NOMO-1 treated with dmso at 0.1 percent for 144 hours (cell line): ENCODE results near the gene CPLX3.

Experiments used
- DNase-seq: peaks from one replicate; lab custom pipeline; 2025; ENCODE audit not compliant: unreplicated experiment; lab: John Stamatoyannopoulos, UW

Gene CPLX3

DNA sequence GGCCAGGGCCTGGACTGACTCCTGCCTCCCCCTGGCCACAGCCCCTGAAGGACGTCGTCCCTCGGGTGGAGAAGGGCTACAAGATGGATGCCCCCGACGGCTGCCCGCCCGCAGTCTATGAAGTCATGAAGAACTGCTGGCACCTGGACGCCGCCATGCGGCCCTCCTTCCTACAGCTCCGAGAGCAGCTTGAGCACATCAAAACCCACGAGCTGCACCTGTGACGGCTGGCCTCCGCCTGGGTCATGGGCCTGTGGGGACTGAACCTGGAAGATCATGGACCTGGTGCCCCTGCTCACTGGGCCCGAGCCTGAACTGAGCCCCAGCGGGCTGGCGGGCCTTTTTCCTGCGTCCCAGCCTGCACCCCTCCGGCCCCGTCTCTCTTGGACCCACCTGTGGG lies 24.1 kb upstream of the CPLX3 start:
- DNase-seq: no peak

DNA sequence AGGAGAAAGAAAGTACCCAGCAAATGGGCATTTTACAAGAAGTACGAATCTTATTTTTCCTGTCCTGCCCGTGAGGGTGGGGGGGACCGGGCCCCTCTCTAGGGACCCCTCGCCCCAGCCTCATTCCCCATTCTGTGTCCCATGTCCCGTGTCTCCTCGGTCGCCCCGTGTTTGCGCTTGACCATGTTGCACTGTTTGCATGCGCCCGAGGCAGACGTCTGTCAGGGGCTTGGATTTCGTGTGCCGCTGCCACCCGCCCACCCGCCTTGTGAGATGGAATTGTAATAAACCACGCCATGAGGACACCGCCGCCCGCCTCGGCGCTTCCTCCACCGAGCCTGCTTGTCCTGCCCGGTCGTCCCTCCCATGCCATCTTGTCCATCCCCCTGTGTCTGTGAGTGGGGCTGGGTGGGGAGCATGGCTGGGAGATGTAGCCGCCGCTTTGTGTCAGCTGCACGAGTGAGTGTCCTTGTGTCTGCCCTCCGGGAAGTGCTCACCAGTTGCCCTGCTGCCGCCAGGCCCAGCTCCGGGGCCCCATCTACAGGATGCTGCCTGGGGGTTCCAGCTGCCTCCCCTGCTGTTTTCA lies 23.5 kb upstream of the CPLX3 start:
- DNase-seq: no peak

DNA sequence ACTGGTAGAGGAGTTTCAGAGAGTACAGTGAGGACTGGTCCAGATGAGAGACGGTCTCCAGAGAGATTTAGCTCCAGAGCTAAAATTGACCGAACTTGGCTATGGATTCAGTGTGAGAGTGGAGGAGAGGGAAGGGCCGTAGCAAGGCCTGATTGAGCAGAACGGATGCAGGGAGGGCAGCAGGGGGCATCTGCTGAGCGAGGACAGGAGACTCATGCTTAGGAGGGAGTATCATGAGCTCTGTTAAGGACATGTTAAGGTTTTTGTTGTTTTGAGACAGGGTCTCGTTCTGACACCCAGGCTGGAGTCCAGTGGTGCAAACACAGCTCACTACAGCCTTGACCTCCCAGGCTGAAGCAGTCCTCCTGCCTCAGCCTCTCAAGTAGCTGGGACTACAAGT lies 21.5 kb upstream of the CPLX3 start:
- no peak for DNase-seq

GRCh38 chr15:74807282-74807681 lies 19.1 kb upstream of the CPLX3 start:
- no peak for DNase-seq

DNA sequence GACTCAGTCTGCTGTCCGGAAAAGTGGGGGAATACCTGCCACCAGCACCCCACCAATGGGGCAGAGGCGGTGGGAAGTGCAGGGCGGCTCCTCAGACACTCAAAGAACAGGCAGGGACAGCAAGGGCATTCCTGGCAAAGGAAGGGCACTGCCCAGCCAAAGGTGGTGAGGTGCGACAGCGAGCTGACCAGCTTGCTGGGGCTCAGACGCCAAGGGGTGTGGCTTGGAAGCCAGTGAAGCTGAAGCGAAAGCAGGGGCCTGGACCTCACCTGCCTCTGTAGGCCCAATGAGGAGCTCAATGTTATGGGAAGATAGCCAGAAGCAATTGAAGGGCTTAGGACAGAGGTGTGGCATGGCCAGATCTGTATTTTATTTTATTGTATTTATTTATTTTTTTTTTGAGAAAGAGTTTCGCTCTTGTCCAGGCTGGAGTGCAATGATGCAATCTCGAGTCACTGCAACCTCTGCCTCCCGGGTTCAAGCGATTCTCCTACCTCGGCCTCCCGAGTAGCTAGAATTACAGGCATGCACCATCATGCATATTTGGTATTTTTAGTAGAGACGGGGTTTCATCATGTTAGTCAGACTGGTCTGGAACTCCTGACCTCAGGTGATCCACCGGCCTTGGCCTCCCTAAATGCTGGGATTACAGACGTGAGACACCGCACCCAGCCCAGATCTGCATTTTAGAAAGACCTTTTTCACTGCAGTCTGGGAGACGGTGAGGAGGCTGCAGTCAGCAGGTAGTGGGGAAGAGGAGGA lies 18.2 kb upstream of the CPLX3 start:
- DNase-seq: no peak

DNA sequence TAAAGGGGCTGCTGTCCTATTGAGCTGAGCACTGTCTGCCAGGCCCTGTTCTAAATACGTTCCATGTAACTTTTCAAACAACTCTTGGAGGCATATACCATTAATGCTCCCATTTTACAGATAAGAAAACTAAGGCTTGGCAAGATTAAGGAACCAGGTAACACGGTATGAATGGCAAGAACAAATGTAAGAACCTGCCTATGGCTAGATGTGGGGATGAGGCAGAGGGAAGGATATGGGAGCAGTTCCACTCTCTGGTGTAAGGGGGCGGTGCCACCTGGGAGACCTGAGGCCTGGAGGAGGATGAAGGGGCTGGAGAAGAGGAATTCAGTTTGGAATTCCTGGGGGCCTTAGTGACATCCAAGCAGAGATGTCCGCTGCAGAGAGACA lies 17.6 kb upstream of the CPLX3 start:
- no peak for DNase-seq

DNA sequence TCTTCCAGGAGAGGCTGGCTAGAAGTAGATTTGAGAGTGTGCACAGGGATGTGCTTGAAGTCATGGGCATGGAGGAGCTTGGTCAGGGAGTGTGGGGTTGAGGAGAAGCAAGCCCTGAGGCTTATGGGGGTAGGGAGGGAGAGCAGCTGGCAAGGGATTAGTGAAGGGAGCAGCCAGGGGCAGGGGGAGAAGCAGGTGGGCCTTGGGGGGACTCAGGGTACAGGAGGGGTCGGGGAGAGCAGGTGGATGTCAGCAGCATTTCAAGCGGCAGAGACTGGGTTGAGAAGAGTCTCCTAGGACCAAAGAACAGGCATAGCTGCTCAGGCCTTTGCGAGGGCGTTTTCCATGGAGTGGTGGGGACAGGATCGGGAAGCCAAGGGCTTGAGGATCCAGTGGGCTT lies 17.2 kb upstream of the CPLX3 start:
- DNase-seq: no peak

DNA sequence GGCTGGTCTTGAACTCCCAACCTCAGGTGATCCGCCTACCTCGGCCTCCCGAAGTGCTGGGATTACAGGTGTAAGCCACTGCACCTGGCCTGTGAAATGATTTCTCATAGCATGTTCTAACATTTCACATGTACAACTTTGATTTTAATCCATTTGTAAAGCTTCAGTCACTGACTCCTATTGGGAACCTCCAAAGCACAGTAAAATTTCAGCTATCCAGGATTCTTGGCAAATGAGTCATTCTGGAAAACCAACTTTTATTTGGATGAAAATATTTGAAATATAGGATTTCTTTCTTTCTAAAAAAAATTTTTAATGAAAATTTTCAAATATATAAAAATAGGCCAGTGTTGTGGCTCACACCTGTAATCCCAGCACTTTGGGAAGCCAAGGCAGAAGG lies 16.5 kb upstream of the CPLX3 start:
- DNase-seq: no peak

- no peak for DNase-seq
These were observed 13.9 kb upstream of the CPLX3 start, which contains the start of gene LMAN1L for GRCh38 chr15:74812533-74812932. Gene LMAN1L (plus strand): TSS chr15:74812835. CDS start chr15:74812855, 20 bp downstream.

GRCh38 chr15:74815121-74815934 lies 11.1 kb upstream of the CPLX3 start:
- no peak for DNase-seq

DNA sequence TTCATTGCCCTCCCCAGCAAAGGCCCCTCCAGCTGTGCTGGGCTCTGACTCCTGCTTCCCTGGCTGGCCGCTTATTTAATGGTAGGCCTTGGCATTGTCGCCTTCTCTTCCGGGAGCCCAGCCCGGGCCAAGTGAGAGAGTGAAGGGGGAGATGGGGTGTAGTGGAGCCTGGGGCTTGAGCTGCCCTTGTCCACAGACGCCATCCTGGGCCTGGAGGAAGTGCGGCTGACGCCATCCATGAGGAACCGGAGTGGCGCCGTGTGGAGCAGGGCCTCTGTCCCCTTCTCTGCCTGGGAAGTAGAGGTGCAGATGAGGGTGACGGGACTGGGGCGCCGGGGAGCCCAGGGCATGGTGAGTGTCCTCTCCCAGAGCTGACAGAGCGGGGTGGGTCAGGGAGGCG lies 10.5 kb upstream of the CPLX3 start:
- no peak for DNase-seq

DNA sequence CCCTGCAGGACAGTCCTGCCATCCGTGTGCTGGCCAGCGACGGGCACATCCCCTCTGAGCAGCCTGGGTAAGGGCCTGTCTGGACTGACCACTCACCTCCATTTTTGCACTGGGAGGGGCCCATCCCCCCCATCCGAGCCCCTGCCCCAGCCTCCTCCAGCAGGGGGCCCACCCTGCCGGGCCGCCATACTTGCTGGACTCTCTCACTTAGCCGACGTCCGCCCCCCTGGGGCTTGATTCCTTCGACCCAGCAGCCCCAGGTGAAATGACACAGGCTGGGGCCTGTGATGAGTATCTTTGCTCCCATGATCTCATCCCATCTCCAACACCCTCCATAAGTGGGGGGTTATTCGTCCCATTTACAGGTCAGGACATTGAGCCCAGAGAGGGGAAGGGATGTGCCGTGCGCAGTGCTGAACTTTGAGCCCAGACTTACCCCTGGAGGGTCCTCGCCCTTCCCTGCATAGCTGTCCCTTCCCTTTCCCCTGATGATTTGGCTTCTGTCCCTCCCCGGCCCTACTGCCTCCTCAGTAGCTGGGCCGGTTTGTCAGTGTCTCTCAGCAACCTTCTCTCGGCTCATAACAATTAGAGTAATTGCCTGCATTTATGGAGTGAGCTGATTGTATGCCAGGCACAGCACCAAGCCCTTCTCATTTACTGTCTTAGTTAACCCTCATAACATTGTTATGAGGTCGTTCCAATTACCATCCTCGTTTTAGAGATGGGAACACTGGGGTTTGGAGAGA lies 9.6 kb upstream of the CPLX3 start:
- DNase-seq: no peak

DNA sequence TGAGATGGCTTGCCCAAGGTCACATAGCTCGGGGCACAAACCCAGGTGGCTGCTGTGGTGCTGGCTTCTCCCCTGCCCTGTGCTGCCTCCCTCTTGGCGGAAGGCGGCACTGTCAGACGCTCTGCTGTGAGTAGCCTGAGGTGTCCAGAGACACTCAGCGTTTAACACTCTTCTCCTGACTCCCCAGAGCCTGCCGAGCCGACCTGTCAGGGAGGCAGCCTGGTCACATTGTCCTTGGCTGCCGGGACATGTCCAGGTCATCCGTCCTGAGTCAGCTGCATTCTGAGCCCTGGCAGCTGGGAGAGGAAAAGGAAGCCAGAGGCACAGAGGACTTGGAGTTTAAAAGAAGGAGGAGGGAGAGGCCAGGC lies 9.1 kb upstream of the CPLX3 start:
- no peak for DNase-seq

GRCh38 chr15:74820056-74820455 lies 6.4 kb upstream of the CPLX3 start:
- no peak for DNase-seq

DNA sequence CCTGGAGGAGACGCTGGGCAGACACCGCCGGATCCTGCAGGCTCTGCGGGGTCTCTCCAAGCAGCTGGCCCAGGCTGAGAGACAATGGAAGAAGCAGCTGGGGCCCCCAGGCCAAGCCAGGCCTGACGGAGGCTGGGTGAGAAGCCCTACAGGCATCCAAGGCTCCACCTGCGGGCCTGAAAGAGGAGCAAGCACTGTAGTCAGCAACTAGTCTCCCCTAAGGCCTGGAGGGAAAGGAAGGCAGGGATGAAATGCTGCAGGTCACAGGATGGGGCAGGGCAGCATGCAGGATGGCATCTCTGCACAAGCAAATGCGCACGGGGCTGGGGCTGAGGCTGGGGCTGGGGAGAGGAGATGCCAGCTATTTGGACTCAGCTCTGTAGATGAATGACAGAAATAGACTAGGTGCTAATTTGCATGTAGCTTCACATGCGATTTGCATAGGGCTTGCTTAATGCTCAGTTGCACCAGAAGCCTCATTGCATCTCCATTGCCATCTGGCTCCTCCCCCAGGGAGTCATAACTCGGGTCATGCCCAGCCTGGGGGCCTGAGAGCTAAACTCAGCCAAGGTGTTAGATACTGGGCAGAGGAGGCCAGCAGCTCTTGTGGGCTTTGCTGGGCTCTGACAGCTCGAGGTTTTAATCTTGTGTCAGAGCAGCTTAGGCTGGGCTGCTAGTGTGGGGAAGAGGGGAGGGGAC lies 5.2 kb upstream of the CPLX3 start:
- no peak for DNase-seq

GRCh38 chr15:74821790-74822158 lies 4.7 kb upstream of the CPLX3 start:
- DNase-seq: no peak

DNA sequence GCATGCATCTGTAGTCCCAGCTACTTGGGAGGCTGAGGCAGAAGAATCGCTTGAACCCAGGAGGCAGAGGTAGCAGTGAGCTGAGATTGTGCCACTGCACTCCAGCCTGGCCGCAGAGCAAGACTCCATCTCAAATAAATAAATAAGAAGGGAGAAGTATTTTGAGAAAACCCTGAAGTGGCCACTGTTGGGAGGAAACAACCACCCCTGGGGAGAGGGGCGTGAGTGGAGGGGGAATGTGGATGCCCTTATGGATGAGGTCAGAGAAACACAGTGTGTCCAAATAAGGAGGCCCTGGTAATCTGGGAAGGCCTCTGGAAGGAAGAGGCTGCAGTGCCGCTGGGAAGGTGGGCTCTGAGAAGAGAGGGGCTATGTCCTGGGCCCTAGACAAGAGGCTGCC lies 4.2 kb upstream of the CPLX3 start:
- DNase-seq: no peak

- no peak for DNase-seq
These were observed 3.1 kb upstream of the CPLX3 start for GRCh38 chr15:74823324-74823723.

- no peak for DNase-seq
These were observed 1.5 kb upstream of the CPLX3 start for GRCh38 chr15:74824976-74825375.

DNA sequence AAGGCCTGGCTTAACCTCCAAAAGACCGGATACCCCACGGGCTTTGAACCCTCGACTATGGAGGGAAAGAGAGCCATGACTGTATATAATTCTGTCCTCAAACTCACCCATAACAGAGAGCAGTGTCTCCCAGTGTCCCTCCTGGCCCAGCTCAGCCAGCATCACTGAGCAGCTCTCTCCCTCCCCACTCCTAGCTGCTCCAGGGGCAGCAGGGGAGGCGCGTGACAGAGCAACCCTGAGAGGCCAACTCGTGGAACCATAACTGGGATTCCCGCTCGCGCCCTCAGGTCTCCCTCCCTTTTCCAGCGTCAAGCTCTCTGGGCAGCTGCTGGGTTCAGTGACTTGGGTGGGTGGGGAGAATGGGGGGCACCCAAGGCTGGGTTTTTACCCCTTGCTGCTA lies 561 bp upstream of the CPLX3 start:
- DNase-seq: no peak

GRCh38 chr15:74826921-74827320 lies 494 bp downstream of the CPLX3 start:
- DNase-seq: no peak
